Activated CD4-positive, alpha-beta T cell treated with anti-CD3 and anti-CD28 coated beads for 24 hours (primary cell): ENCODE data around the gene USP48.
"Not testable (repeated sequence)": the region's sequence is repeated elsewhere in the genome, so short reads cannot be mapped to it uniquely, and the experiment has no call there.

Experiments used
- DNase-seq, 2 donors: peaks; one replicate each; pipeline ENCODE4 v3.0.0-alpha.2; 2020; ENCODE audit warnings: low read depth in 2 of 2

Gene USP48

GRCh38 chr1:21638531-21639341, 144.2 kb downstream of the USP48 start:
- no peak for DNase-seq

GRCh38 chr1:21637514-21637913, 145.4 kb downstream of the USP48 start:
- DNase-seq, result no peak

DNA sequence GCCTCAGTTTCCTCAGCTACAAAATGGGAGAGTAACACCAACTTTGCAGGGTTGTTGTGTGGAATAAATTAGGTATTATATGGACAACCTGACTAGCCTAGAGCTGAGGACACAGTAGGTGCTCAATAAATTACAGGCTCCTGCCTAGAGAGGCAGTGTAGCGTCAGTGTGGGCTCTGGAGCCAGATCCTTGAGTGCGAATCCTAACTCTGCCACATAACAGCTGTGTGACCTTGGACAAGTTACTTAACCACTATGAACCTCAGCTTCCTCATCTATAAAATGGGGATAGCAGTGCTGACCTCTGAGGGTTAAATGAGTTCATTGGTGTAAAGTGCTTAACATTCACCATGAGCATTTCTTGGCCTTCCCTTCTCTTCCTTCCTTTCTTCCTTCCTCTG, 146.9 kb downstream of the USP48 start:
- DNase-seq, result no peak

DNA sequence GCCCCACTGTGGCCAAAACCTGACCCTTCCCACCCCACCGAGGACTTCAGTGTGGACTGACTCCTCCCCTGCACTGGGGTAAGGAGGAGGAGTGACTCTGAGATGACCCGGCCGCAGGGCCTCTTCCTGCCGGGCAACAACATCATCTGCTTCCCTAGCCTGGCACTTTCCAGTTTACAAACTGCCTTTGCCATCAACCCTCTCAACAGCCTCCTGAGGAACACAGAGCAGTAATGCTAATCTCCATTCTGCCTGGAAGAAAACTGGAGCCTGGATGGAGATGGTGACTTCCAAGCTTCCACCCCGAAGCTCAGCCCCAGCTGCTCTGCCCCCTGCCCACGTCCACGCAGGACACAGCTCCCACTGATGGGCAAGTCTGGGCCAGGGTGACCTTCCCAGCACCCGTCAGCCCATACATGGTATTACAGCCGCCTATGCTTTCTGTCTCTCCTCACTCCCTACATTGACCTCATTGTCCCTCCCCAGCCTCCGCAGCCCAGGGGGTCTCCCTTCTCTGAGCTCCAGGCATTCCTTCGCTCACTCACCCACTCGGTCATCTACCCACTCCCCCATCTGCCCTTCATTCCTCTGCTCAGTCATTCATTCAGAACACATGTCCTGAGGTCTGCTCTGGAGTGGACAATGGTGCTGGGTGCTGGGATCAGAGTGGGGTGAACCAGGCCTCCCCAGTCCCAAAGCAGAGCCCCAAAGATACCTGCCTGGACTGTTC, 148.0 kb downstream of the USP48 start:
- DNase-seq, result no peak

- no peak for DNase-seq
Observed at GRCh38 chr1:21633992-21634805, 148.8 kb downstream of the USP48 start.

DNA sequence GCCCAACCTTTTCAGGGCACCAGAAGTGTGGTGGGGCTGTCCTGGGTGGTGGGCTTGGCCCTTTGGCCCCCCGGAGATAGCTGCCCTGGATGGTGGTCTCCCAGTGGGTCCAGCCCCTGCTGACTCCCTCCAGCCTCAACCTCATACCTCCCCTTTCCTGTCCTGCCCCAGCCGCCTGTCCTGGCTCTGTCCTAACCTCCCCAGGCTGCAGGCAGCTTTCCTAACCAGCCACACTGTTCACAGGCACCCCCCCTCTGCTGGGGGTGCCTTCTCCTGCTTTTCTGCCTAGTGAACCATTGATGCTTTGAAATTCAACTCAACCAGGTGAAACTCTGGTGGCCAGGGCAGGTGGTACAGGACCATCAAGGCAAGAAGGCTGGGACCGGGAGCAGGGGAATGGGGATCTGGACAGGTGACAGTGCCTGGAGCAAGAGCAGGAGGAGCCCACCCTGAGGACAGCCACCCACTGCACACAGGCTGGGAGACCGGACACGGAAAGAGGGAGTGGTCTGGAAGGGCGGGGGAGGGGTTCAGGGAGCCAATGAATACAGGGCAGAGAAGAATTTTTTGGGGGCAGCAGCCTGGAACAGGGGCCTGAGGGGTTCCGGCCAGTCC, 149.7 kb downstream of the USP48 start:
- DNase-seq, result no peak

DNA sequence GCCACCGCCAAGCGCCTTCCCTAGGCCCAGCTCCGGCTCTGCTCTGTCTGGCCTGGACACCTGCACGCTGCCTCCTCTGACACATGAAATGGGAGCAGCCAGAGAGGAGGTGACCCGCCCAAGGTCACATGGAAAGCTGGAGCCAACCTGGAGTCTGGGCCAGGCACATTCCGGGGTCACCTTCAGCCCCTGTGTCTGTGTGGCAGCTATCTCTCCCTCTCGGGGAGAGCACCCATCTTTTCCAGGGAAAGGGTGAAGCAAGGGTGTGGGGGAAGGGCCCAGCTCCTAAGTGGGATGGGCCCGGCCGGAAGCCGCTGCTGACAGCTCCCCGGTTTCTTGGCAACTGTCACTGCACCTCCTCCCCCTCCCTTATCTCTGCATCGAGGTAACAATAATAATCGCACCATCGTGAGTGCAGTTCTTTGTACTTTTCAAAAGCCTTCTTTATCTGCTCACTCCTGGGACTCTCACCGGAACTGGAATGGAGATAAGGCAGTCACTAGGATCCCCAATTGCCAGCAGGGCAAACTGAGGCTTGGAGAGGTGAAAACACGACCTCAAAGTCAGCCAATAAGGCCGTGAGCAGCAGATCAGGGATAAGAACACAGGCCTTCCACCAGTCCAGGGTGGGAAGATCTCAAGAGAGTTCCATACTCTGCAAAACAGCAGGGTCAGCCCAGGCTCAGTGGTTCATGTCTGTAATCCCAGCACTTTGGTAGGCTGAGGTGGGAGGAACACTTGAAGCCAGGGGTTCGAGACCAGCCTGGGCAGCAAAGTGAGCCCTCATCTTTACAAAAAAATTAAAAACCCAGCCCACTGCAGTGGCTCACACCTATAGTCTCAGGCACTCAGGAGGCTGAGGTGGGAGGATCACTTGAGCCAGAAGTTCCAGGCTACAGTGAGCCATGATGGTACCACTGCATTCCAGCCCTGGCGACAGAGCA, 150.7 kb downstream of the USP48 start:
- no peak for DNase-seq

- DNase-seq, result not testable (repeated sequence)
Observed at GRCh38 chr1:21631590-21631943, 151.4 kb downstream of the USP48 start.

DNA sequence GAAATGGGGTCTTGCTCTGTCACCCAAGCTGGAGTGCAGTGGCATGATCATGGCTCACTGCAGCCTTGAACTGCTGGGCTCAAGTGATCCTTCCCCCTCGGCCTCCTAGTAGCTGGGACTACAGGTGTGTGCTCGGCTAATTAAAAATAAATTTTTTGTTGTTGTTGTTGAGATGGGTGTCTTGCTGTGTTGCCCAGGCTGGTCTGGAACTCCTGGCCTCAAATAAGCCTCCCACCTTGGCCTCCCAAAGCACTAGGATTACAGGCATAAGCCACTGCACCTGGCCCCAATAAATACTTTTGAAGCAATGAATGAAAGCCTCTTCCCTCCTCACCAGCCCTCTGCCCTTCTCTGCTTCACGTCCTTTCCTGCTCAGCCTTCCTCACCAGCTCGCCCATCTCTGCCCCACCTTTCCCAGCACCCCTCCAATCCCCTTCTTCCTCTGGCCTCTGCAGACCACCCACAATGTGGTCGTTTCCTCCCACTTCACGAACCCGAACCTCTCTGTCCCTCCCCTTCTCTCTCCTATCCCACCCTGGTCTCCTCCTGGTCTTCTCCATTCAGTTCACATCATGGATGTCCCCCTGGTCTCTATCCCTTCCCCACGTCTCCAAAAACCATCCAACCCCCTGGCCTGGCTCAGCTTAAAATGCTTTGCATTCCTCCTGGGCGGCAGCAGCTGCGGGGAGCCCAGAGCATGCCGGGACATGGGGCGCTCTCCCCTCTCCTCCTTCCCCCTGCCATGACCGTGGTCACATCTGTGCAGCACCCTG, 152.2 kb downstream of the USP48 start:
- DNase-seq, result no peak

- DNase-seq, result no peak
Observed at GRCh38 chr1:21629971-21630370, 153.0 kb downstream of the USP48 start.

DNA sequence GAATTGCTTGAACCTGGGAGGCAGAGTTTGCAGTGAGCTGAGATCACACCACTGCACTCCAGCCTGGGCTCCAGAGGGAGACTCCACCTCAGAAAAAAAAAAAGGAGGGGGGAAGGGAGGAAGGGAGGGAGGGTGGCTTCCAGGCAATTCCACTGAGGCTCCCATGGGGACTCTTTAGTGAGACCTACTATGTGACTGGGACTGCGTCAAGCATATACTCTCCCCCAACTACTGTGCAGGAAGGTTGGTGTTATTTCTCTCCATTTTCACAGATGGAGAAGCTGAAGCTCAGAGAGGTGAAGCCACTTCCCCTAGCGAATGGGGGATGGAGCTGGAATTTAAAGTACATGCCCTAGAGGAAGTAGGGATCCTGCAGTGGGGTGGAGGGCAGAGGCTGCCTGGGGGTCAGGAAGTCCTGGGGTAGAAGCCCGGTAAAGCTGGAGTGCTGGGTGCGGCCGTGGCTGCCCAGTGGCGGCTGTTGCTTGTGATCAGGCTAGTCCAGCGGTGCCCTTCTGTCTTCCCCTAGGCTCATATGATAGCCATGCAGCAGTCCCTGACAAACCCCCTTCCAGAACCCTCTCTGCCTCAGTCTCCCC, 154.1 kb downstream of the USP48 start:
- DNase-seq, result no peak
